ENCODE data around the gene DPT.

DNA sequence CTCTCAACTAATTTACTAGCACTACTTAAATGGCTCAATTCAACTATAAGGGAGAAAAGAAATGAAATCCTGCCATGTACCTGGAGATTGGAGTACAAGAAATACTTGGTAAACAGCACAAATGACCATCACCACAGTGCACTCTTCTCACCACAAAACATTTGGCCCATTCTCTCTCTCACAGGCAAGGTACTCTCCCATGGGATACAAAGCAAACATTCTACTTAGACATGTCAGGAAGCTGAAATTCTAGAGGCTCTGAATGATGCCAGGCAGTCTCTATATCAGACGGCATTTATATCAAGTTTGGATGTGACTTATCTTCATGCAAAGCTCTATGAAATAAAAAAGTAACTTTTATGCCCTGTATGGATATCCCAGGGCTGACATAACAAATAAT lies 72.5 kb downstream of the DPT start:
- TF ChIP-seq, protein P1, sequence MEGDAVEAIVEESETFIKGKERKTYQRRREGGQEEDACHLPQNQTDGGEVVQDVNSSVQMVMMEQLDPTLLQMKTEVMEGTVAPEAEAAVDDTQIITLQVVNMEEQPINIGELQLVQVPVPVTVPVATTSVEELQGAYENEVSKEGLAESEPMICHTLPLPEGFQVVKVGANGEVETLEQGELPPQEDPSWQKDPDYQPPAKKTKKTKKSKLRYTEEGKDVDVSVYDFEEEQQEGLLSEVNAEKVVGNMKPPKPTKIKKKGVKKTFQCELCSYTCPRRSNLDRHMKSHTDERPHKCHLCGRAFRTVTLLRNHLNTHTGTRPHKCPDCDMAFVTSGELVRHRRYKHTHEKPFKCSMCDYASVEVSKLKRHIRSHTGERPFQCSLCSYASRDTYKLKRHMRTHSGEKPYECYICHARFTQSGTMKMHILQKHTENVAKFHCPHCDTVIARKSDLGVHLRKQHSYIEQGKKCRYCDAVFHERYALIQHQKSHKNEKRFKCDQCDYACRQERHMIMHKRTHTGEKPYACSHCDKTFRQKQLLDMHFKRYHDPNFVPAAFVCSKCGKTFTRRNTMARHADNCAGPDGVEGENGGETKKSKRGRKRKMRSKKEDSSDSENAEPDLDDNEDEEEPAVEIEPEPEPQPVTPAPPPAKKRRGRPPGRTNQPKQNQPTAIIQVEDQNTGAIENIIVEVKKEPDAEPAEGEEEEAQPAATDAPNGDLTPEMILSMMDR (IDR thresholded peaks at IDR 0.05), result no peak
- TF ChIP-seq EP300 (IDR thresholded peaks at IDR 0.05), result no peak
- no peak for TF ChIP-seq POLR2A (IDR thresholded peaks at IDR 0.05)
